ENCODE results near the gene MORN1. TPM values are rescaled to one million over a fixed set of nuclear protein-coding genes. Genes with fewer than 3 reads are reported as not detected.

MORN1 gene
- total and polyA plus RNA-seq, 2 experiments from 2014 or later, result 4.8 to 11.1 TPM

- TF ChIP-seq ZNF462 (CRISPR knock-in tag; IDR thresholded peaks at IDR 0.05) (no peak), REST (IDR thresholded peaks at IDR 0.05; ENCODE audit: unreplicated experiment) (no peak), POLR2AphosphoS5 (IDR thresholded peaks at IDR 0.05; ENCODE audit: low read depth) (no peak), EZH2 (IDR thresholded peaks at IDR 0.05; ENCODE audit: low read depth, unreplicated experiment) (no peak)
Observed at GRCh38 chr1:2392686-2393085, 1.3 kb upstream of the MORN1 start (continued).

- Histone ChIP-seq H3K27ac (ENCODE audit: low read depth) (no peak overlapping the region), H3K36me3 (ENCODE audit: insufficient read depth) (no peaks in the 10 kb centered on the region; the same call in 1 of the 2 replicates), H3K4me1 (ENCODE audit: insufficient read depth) (no peaks in the 10 kb centered on the region; the same call in 1 of the 2 replicates), H2AFZ (no peak overlapping the region), H3K27me3 (ENCODE audit: insufficient read depth) (no peaks in the 10 kb centered on the region), H4K20me1 (replicated peaks; ENCODE audit: insufficient read depth) (peaks cover 15% of the 10 kb centered on the region), H3K4me3 (peak overlapping the region; percentile 93), H3K79me2 (replicated peaks; ENCODE audit: insufficient read depth) (peaks cover 44% of the 10 kb centered on the region), H3F3A (replicated peaks; ENCODE audit: low read depth) (peaks cover 6% of the 10 kb centered on the region; the same call in 1 of the 2 replicates), H3K4me2 (peak overlapping the region; percentile 94), H3K9me2 (ENCODE audit: insufficient read depth) (no peaks in the 10 kb centered on the region)
- Mint-ChIP-seq H3K27me3 (ENCODE audit: insufficient read depth, low read depth, poor library complexity) (peaks cover 6% of the 10 kb centered on the region), H3K36me3 (ENCODE audit: low read depth) (peaks cover 21% of the 10 kb centered on the region), H3K9me3 (no peaks in the 10 kb centered on the region), H3K4me1 (peaks cover 17% of the 10 kb centered on the region), H3K27ac (peak overlapping the region; percentile 31; the same call in 1 of the 2 replicates), H3K4me3 (peak overlapping the region; percentile 90)
- ATAC-seq (peak; percentile 7; the same call in 2 of the 3 replicates), DNase-seq (ENCODE audit: low spot score) (no peak)
- TF ChIP-seq CTCF (conservative IDR thresholded peaks at IDR 0.05; ENCODE audit: low read depth in 2 of 2) (no peak), REST (IDR thresholded peaks at IDR 0.05; ENCODE audit: unreplicated experiment) (no peak), EZH2 (IDR thresholded peaks at IDR 0.05; ENCODE audit: low read depth, unreplicated experiment) (no peak), STAT1 (IDR thresholded peaks at IDR 0.05; ENCODE audit: unreplicated experiment) (no peak), ZNF331 (CRISPR knock-in tag; IDR thresholded peaks at IDR 0.05; ENCODE audit: low read depth) (no peak), POLR2AphosphoS5 (IDR thresholded peaks at IDR 0.05; ENCODE audit: low read depth) (no peak), CREB1 (CRISPR knock-in tag; IDR thresholded peaks at IDR 0.05; ENCODE audit: low read depth) (no peak)
Observed at GRCh38 chr1:2391931-2392509, 666 bp upstream of the MORN1 start.

Measured in GM23338 (cell line).